Ectodermal cell (in vitro differentiated cells): ENCODE results near the gene PPP1R14D.

Experiments
- H3K27ac ChIP-seq: 2 replicates; pipeline ENCODE4 v1.7.0; 2013; ENCODE audit warnings: mild to moderate bottlenecking, low read depth, low read length; ENCODE audit not compliant: insufficient read depth, poor library complexity, severe bottlenecking
- H3K27me3 ChIP-seq: 2 replicates; pipeline ENCODE4 v1.7.0; 2013; ENCODE audit warnings: mild to moderate bottlenecking, low read length; ENCODE audit not compliant: insufficient read depth, control insufficient read depth, poor library complexity, severe bottlenecking
- H3K36me3 ChIP-seq: one replicate; pipeline ENCODE4 v1.7.0; 2013; ENCODE audit warnings: low read length; ENCODE audit not compliant: control insufficient read depth, insufficient read depth
- H3K4me1 ChIP-seq: one replicate; pipeline ENCODE4 v1.7.0; 2013; ENCODE audit warnings: low read length; ENCODE audit not compliant: control insufficient read depth, insufficient read depth
- H3K4me3 ChIP-seq: 2 replicates; pipeline ENCODE4 v1.7.0; 2013; ENCODE audit warnings: low read depth, low read length, control low read depth; ENCODE audit not compliant: insufficient read depth
- H3K9me3 ChIP-seq: 2 replicates; pipeline ENCODE4 v1.7.0; 2013; ENCODE audit warnings: mild to moderate bottlenecking, low read length, moderate library complexity; ENCODE audit not compliant: control insufficient read depth
- WGBS, 2 experiments: methylation state at CpG; one replicate each; pipeline ENCODE4 v1.1.7; 2013; ENCODE audit warnings: missing lambda C conversion rate in 2 of 2; 5-methylcytosine and 5-hydroxymethylcytosine counted together

PPP1R14D gene

GRCh38 chr15:40850576-40851112 is 22.1 kb upstream of the PPP1R14D start:
- Histone ChIP-seq H3K4me3 (no peak overlapping the region), H3K36me3 (no peaks in the 10 kb centered on the region), H3K27me3 (peaks cover 4% of the 10 kb centered on the region), H3K9me3 (no peaks in the 10 kb centered on the region), H3K27ac (no peak overlapping the region), H3K4me1 (peaks cover 10% of the 10 kb centered on the region)
- 93 to 94% methylated on average over 8 of the region's 8 CpGs for WGBS, 2 experiments

GRCh38 chr15:40847223-40847961 is 18.9 kb upstream of the PPP1R14D start:
- no peak overlapping the region for H3K4me3 ChIP-seq
- no peaks in the 10 kb centered on the region for H3K9me3 ChIP-seq
- H3K27ac ChIP-seq: no peak overlapping the region
- no peaks in the 10 kb centered on the region for H3K36me3 ChIP-seq
- WGBS, 2 experiments: 74 to 81% methylated on average over 7 of the region's 7 CpGs
- peaks cover 10% of the 10 kb centered on the region for H3K4me1 ChIP-seq
- H3K27me3 ChIP-seq: peaks cover 36% of the 10 kb centered on the region

GRCh38 chr15:40846841-40847222 is 18.3 kb upstream of the PPP1R14D start:
- no peaks in the 10 kb centered on the region for H3K36me3 ChIP-seq
- H3K4me3 ChIP-seq: no peak overlapping the region
- no peak overlapping the region for H3K27ac ChIP-seq
- H3K4me1 ChIP-seq: peaks cover 10% of the 10 kb centered on the region
- H3K27me3 ChIP-seq: peaks cover 42% of the 10 kb centered on the region
- H3K9me3 ChIP-seq: no peaks in the 10 kb centered on the region

GRCh38 chr15:40845511-40846284 is 17.2 kb upstream of the PPP1R14D start:
- H3K4me3 ChIP-seq: no peak overlapping the region
- peaks cover 10% of the 10 kb centered on the region for H3K4me1 ChIP-seq
- peaks cover 48% of the 10 kb centered on the region for H3K27me3 ChIP-seq
- H3K27ac ChIP-seq: no peak overlapping the region
- WGBS, 2 experiments: 84 to 85% methylated on average over 8 of the region's 8 CpGs
- no peaks in the 10 kb centered on the region for H3K36me3 ChIP-seq
- H3K9me3 ChIP-seq: no peaks in the 10 kb centered on the region

GRCh38 chr15:40845036-40845435 is 16.5 kb upstream of the PPP1R14D start:
- H3K27me3 ChIP-seq: peaks cover 48% of the 10 kb centered on the region
- WGBS, 2 experiments: 64 to 68% methylated on average over 11 to 12 of the region's 12 CpGs
- H3K36me3 ChIP-seq: no peaks in the 10 kb centered on the region
- H3K4me1 ChIP-seq: peaks cover 10% of the 10 kb centered on the region
- peak overlapping the region; percentile 49 for H3K4me3 ChIP-seq
- H3K9me3 ChIP-seq: no peaks in the 10 kb centered on the region
- H3K27ac ChIP-seq: no peak overlapping the region

GRCh38 chr15:40844696-40845030 is 16.2 kb upstream of the PPP1R14D start:
- Histone ChIP-seq H3K36me3 (no peaks in the 10 kb centered on the region), H3K9me3 (no peaks in the 10 kb centered on the region), H3K27me3 (peaks cover 48% of the 10 kb centered on the region), H3K4me1 (peaks cover 10% of the 10 kb centered on the region), H3K27ac (no peak overlapping the region), H3K4me3 (peak overlapping the region; percentile 49)
- 4 to 5% methylated on average over 28 of the region's 28 CpGs for WGBS, 2 experiments

- Histone ChIP-seq H3K9me3 (no peaks in the 10 kb centered on the region), H3K4me1 (peaks cover 10% of the 10 kb centered on the region), H3K36me3 (no peaks in the 10 kb centered on the region), H3K27ac (no peak within 1 kb of the TSS), H3K27me3 (peaks cover 48% of the 10 kb centered on the region), H3K4me3 (peak within 1 kb of the TSS; percentile 49)
- 0 to 1% methylated on average over 89 of the region's 89 CpGs for WGBS, 2 experiments
Observed at GRCh38 chr15:40843885-40844695, 15.6 kb upstream of the PPP1R14D start, which contains the start of gene SPINT1. TSS of gene SPINT1 (plus strand) at chr15:40844048. CDS start at chr15:40844555, 507 bp downstream.

- Histone ChIP-seq H3K4me1 (peaks cover 10% of the 10 kb centered on the region), H3K27ac (no peak overlapping the region)
- WGBS, 2 experiments: 7 to 8% methylated on average over 34 of the region's 34 CpGs
Observed at GRCh38 chr15:40843261-40843884, 14.9 kb upstream of the PPP1R14D start.

GRCh38 chr15:40841741-40842140 is 13.2 kb upstream of the PPP1R14D start:
- Histone ChIP-seq H3K27ac (no peak overlapping the region), H3K9me3 (no peaks in the 10 kb centered on the region), H3K27me3 (peaks cover 48% of the 10 kb centered on the region), H3K36me3 (no peaks in the 10 kb centered on the region), H3K4me3 (no peak overlapping the region), H3K4me1 (no peaks in the 10 kb centered on the region)
- 92 to 97% methylated on average over 2 of the region's 2 CpGs for WGBS, 2 experiments

More at GRCh38 chr15:40843261-40843884, 14.9 kb upstream of the PPP1R14D start:
- H3K9me3 ChIP-seq: no peaks in the 10 kb centered on the region
- no peaks in the 10 kb centered on the region for H3K36me3 ChIP-seq
- peaks cover 48% of the 10 kb centered on the region for H3K27me3 ChIP-seq
- peak overlapping the region; percentile 49 for H3K4me3 ChIP-seq
